WTC11 (cell line): ENCODE results near the gene SLC25A46. TPM values are rescaled to one million over a fixed set of nuclear protein-coding genes. Genes with fewer than 3 reads are reported as not detected.

ENCODE experiments used
- ATAC-seq: fragments of 200-7000 bp; cut with Tn5 transposase; 2 replicates; pipeline ENCODE4 v1.10.0; 2021; ENCODE audit warnings: mild to moderate bottlenecking, moderate library complexity
- CTCF ChIA-PET: fragments of 300-600 bp; sonication (Branson Sonifier 250); formaldehyde crosslinking; loops from one replicate; lab custom pipeline; 2021; ENCODE audit warnings: antibody characterized with exemption; lab: Charles Lee
- POLR2A ChIA-PET: fragments of 350-600 bp; sonication (Branson Sonifier 250); formaldehyde crosslinking; loops from one replicate; lab custom pipeline; 2021; ENCODE audit warnings: antibody characterized with exemption; lab: Charles Lee
- DNase-seq: peaks from one replicate; pipeline ENCODE4 v3.0.0; 2021; ENCODE audit warnings: low spot score
- H3K27ac Mint-ChIP-seq: 2 replicates; pipeline ENCODE4 v1.8.0; 2021; ENCODE audit warnings: mixed read lengths
- H3K27me3 Mint-ChIP-seq: 2 replicates; pipeline ENCODE4 v1.8.0; 2021; ENCODE audit warnings: low read depth, mild to moderate bottlenecking, moderate library complexity, mixed read lengths
- H3K36me3 Mint-ChIP-seq: 2 replicates; pipeline ENCODE4 v1.8.0; 2021; ENCODE audit warnings: mixed read lengths
- H3K4me1 Mint-ChIP-seq: 2 replicates; pipeline ENCODE4 v1.8.0; 2022; ENCODE audit warnings: mixed read lengths
- H3K4me3 Mint-ChIP-seq: 2 replicates; pipeline ENCODE4 v1.8.0; 2021; ENCODE audit warnings: mild to moderate bottlenecking, moderate library complexity, mixed read lengths
- H3K9me3 Mint-ChIP-seq: 2 replicates; pipeline ENCODE4 v1.8.0; 2021; ENCODE audit warnings: mixed read lengths
- ELF4 ChIP-seq: sonication (generic); formaldehyde crosslinking; IDR thresholded peaks from 2 replicates; pipeline ENCODE4 v1.8.1; 2022; ENCODE audit warnings: low read depth, mild to moderate bottlenecking, moderate library complexity, missing genetic modification reagents
- FOXJ3 ChIP-seq: sonication (generic); formaldehyde crosslinking; IDR thresholded peaks from 2 replicates; pipeline ENCODE4 v1.9.0; 2021; ENCODE audit warnings: missing genetic modification reagents, mild to moderate bottlenecking, borderline replicate concordance
- FOXP1 ChIP-seq: sonication (generic); formaldehyde crosslinking; IDR thresholded peaks from 2 replicates; pipeline ENCODE4 v1.8.0; 2022; ENCODE audit warnings: missing genetic modification reagents, mild to moderate bottlenecking, moderate library complexity, borderline replicate concordance
- HMGA2 ChIP-seq: fragments of 250-450 bp; sonication (Bioruptor Pico); IDR thresholded peaks from 2 replicates; pipeline ENCODE4 v1.4.0; 2021; ENCODE audit warnings: mild to moderate bottlenecking, moderate library complexity
- KAT7 ChIP-seq: sonication (generic); formaldehyde crosslinking; IDR thresholded peaks from 2 replicates; pipeline ENCODE4 v1.8.1; 2023; ENCODE audit warnings: missing genetic modification reagents, mild to moderate bottlenecking, borderline replicate concordance
- MXD4 ChIP-seq: fragments of 250-450 bp; sonication (Bioruptor Pico); IDR thresholded peaks from 2 replicates; pipeline ENCODE4 v1.8.0; 2021; ENCODE audit warnings: mild to moderate bottlenecking, moderate library complexity, borderline replicate concordance
- MYBL2 ChIP-seq: sonication (generic); formaldehyde crosslinking; IDR thresholded peaks from 2 replicates; pipeline ENCODE4 v1.8.1; 2023; ENCODE audit warnings: mild to moderate bottlenecking, moderate library complexity, missing genetic modification reagents
- NR2C2 ChIP-seq: sonication (generic); formaldehyde crosslinking; IDR thresholded peaks from 2 replicates; pipeline ENCODE4 v1.8.0; 2022; ENCODE audit warnings: mild to moderate bottlenecking, missing genetic modification reagents
- PRRX2 ChIP-seq: fragments of 250-450 bp; sonication (Bioruptor Pico); IDR thresholded peaks from 2 replicates; pipeline ENCODE4 v1.8.0; 2021; ENCODE audit warnings: mild to moderate bottlenecking
- RORB ChIP-seq: fragments of 250-450 bp; sonication (Bioruptor Pico); IDR thresholded peaks from 2 replicates; pipeline ENCODE4 v1.9.0; 2021; ENCODE audit warnings: mild to moderate bottlenecking
- TEAD4 ChIP-seq: sonication (generic); formaldehyde crosslinking; IDR thresholded peaks from 2 replicates; pipeline ENCODE4 v1.8.0; 2022; ENCODE audit warnings: mild to moderate bottlenecking, missing genetic modification reagents
- ZNF416 ChIP-seq: fragments of 250-450 bp; sonication (Bioruptor Pico); IDR thresholded peaks from 2 replicates; pipeline ENCODE4 v1.9.0; 2021; ENCODE audit warnings: mild to moderate bottlenecking, inconsistent platforms
- total RNA-seq: library from RNA; stranded (reverse); gene quantifications from 3 replicates; pipeline ENCODE4 v1.2.3, GENCODE V29; 2021
- TF ChIP-seq, protein P1 (sequence below): sonication (generic); formaldehyde crosslinking; IDR thresholded peaks from 2 replicates; pipeline ENCODE4 v1.8.1; 2022; ENCODE audit warnings: mild to moderate bottlenecking, missing genetic modification reagents, moderate library complexity, borderline replicate concordance
- TF ChIP-seq, protein P2 (sequence below): sonication (generic); formaldehyde crosslinking; IDR thresholded peaks from 2 replicates; pipeline ENCODE4 v1.8.0; 2023; ENCODE audit warnings: mild to moderate bottlenecking, missing genetic modification reagents
- TF ChIP-seq, protein P3 (sequence below): sonication (generic); formaldehyde crosslinking; IDR thresholded peaks from 2 replicates; pipeline ENCODE4 v1.8.0; 2022; ENCODE audit warnings: mild to moderate bottlenecking, missing genetic modification reagents
- TF ChIP-seq, protein P4 (sequence below): fragments of 250-450 bp; sonication (Bioruptor Pico); IDR thresholded peaks from 2 replicates; pipeline ENCODE4 v1.9.0; 2021; ENCODE audit warnings: mild to moderate bottlenecking
- TF ChIP-seq, protein P5 (sequence below): sonication (generic); formaldehyde crosslinking; IDR thresholded peaks from 2 replicates; pipeline ENCODE4 v1.8.1; 2023; ENCODE audit warnings: mild to moderate bottlenecking, missing genetic modification reagents, moderate library complexity
- TF ChIP-seq, protein P6 (sequence below): fragments of 250-450 bp; sonication (Bioruptor Pico); IDR thresholded peaks from 2 replicates; pipeline ENCODE4 v1.9.0; 2021; ENCODE audit warnings: moderate library complexity, mild to moderate bottlenecking, inconsistent platforms, borderline replicate concordance

Gene SLC25A46
- total RNA-seq, 1 experiment from 2014 or later = 19.2 TPM

DNA sequence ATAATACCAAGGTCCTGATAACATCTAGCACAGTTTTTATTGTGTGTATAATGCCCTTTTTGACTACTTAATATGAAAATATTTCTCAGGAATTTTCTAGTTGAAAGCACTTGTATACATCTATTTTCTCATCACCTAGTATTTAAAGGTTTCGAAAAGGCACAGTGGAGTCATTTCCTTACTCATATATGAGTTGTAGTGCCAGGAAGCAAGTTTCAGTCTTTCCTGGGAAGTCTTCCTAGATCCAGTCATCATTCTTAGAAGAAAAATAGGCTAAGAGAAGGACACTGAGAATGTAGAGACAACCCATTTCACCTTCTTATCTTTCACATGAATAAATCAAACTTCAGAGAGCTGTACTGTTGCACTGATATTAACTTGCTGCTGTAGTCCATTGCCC lies 70.2 kb downstream of the SLC25A46 start:
- Mint-ChIP-seq H3K4me3 (no peak overlapping the region), H3K9me3 (peaks cover 5% of the 10 kb centered on the region), H3K4me1 (no peaks in the 10 kb centered on the region), H3K27me3 (no peaks in the 10 kb centered on the region), H3K27ac (no peak overlapping the region), H3K36me3 (no peaks in the 10 kb centered on the region)
- TF ChIP-seq, protein P1, sequence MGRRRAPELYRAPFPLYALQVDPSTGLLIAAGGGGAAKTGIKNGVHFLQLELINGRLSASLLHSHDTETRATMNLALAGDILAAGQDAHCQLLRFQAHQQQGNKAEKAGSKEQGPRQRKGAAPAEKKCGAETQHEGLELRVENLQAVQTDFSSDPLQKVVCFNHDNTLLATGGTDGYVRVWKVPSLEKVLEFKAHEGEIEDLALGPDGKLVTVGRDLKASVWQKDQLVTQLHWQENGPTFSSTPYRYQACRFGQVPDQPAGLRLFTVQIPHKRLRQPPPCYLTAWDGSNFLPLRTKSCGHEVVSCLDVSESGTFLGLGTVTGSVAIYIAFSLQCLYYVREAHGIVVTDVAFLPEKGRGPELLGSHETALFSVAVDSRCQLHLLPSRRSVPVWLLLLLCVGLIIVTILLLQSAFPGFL (CRISPR knock-in tag) = no peak
- TF ChIP-seq RORB (CRISPR knock-in tag) = no peak
- TF ChIP-seq TEAD4 (CRISPR knock-in tag) = no peak
- TF ChIP-seq FOXP1 (CRISPR knock-in tag) = no peak
- TF ChIP-seq ZNF416 (CRISPR knock-in tag) = no peak
- TF ChIP-seq, protein P2, sequence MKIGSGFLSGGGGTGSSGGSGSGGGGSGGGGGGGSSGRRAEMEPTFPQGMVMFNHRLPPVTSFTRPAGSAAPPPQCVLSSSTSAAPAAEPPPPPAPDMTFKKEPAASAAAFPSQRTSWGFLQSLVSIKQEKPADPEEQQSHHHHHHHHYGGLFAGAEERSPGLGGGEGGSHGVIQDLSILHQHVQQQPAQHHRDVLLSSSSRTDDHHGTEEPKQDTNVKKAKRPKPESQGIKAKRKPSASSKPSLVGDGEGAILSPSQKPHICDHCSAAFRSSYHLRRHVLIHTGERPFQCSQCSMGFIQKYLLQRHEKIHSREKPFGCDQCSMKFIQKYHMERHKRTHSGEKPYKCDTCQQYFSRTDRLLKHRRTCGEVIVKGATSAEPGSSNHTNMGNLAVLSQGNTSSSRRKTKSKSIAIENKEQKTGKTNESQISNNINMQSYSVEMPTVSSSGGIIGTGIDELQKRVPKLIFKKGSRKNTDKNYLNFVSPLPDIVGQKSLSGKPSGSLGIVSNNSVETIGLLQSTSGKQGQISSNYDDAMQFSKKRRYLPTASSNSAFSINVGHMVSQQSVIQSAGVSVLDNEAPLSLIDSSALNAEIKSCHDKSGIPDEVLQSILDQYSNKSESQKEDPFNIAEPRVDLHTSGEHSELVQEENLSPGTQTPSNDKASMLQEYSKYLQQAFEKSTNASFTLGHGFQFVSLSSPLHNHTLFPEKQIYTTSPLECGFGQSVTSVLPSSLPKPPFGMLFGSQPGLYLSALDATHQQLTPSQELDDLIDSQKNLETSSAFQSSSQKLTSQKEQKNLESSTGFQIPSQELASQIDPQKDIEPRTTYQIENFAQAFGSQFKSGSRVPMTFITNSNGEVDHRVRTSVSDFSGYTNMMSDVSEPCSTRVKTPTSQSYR = no peak
- TF ChIP-seq FOXJ3 = no peak
- TF ChIP-seq, protein P3, sequence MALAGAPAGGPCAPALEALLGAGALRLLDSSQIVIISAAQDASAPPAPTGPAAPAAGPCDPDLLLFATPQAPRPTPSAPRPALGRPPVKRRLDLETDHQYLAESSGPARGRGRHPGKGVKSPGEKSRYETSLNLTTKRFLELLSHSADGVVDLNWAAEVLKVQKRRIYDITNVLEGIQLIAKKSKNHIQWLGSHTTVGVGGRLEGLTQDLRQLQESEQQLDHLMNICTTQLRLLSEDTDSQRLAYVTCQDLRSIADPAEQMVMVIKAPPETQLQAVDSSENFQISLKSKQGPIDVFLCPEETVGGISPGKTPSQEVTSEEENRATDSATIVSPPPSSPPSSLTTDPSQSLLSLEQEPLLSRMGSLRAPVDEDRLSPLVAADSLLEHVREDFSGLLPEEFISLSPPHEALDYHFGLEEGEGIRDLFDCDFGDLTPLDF (CRISPR knock-in tag) = no peak
- TF ChIP-seq ELF4 (CRISPR knock-in tag) = no peak
- TF ChIP-seq, protein P4, sequence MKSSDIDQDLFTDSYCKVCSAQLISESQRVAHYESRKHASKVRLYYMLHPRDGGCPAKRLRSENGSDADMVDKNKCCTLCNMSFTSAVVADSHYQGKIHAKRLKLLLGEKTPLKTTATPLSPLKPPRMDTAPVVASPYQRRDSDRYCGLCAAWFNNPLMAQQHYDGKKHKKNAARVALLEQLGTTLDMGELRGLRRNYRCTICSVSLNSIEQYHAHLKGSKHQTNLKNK (CRISPR knock-in tag) = no peak
- no peak for TF ChIP-seq HMGA2 (CRISPR knock-in tag)
- no peak for TF ChIP-seq MYBL2 (CRISPR knock-in tag)
- no peak for TF ChIP-seq PRRX2 (CRISPR knock-in tag)
- no peak for TF ChIP-seq NR2C2 (CRISPR knock-in tag)
- TF ChIP-seq, protein P5, sequence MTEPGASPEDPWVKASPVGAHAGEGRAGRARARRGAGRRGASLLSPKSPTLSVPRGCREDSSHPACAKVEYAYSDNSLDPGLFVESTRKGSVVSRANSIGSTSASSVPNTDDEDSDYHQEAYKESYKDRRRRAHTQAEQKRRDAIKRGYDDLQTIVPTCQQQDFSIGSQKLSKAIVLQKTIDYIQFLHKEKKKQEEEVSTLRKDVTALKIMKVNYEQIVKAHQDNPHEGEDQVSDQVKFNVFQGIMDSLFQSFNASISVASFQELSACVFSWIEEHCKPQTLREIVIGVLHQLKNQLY = no peak
- no peak for TF ChIP-seq KAT7
- TF ChIP-seq MXD4 (CRISPR knock-in tag) = no peak
- TF ChIP-seq, protein P6, sequence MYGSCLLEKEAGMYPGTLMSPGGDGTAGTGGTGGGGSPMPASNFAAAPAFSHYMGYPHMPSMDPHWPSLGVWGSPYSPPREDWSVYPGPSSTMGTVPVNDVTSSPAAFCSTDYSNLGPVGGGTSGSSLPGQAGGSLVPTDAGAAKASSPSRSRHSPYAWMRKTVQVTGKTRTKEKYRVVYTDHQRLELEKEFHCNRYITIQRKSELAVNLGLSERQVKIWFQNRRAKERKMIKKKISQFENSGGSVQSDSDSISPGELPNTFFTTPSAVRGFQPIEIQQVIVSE (CRISPR knock-in tag) = no peak
- ChIA-PET POLR2A (no interaction called here), CTCF (interaction anchor here (0.9 kb wide), 1 partner anchor 12 kb away, joined by 3 read pairs; no protein-coding TSS in a partner anchor)
- ATAC-seq = no peak
- no peak for DNase-seq

Other genes with a start within 250 kb of the SLC25A46 start
- gene TMEM232, start 12.3 kb upstream of the SLC25A46 start, total RNA-seq = 1.3 to 1.8 TPM (median 1.4 TPM) in 3 replicates